Chondrocyte (in vitro differentiated cells): ENCODE results near the gene TMEM132E. TPM values are rescaled to one million over a fixed set of nuclear protein-coding genes. Genes with fewer than 3 reads are reported as not detected.

Experiments used
- DNase-seq: peaks from one replicate; pipeline ENCODE4 v3.0.0; 2021; ENCODE audit warnings: mixed read lengths, low spot score
- H3K27ac Mint-ChIP-seq: one replicate; pipeline ENCODE4 v1.8.0; 2021; ENCODE audit warnings: mild to moderate bottlenecking, moderate library complexity, mixed read lengths; ENCODE audit not compliant: unreplicated experiment
- H3K27me3 Mint-ChIP-seq: 2 replicates; pipeline ENCODE4 v1.8.0; 2021; ENCODE audit warnings: low read depth, mixed read lengths
- H3K36me3 Mint-ChIP-seq: 2 replicates; pipeline ENCODE4 v1.8.0; 2021; ENCODE audit warnings: low read depth, mixed read lengths
- H3K4me1 Mint-ChIP-seq: 2 replicates; pipeline ENCODE4 v1.8.0; 2021; ENCODE audit warnings: low read depth, mild to moderate bottlenecking, mixed read lengths
- H3K4me3 Mint-ChIP-seq: one replicate; pipeline ENCODE4 v1.8.0; 2021; ENCODE audit warnings: mild to moderate bottlenecking, moderate library complexity, mixed read lengths; ENCODE audit not compliant: unreplicated experiment
- H3K9me3 Mint-ChIP-seq: 2 replicates; pipeline ENCODE4 v1.8.0; 2021; ENCODE audit warnings: low read depth, mixed read lengths
- total RNA-seq: library from RNA; stranded (reverse); gene quantifications from 3 replicates; pipeline ENCODE4 v1.2.1, GENCODE V29; 2021
- TF ChIP-seq, protein P1 (sequence below): fragments of 200-600 bp; sonication (generic); IDR thresholded peaks from 2 replicates; pipeline ENCODE4 v1.5.0; 2021; ENCODE audit warnings: antibody characterized with exemption, mild to moderate bottlenecking, moderate library complexity

The TMEM132E gene
- total RNA-seq, 1 donor from 2014 or later = 0.20 TPM

DNA sequence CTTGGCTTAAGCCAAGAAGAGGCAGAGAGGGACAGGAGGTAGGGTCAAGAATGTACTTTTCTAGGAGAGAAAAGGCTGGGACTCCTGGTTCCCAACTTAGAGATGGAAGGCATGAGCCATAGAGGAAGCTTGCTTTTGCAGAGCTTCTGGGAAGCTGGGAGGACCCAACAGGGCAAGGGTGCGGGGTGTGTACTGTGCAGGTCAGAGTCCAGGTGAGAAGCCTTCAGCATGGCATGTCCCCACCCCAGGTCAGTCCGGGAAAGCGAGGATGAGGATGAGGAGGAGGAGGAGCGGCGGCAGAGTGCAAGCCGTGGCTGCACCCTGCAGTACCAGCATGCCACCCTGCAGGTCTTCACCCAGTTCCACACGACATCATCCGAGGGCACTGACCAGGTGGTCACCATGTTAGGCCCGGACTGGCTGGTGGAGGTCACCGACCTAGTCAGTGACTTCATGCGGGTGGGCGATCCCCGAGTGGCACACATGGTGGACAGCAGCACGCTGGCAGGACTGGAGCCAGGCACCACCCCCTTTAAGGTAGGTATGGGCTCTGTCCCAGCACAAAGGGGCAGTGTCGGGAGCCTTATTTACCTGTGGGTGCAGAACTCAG lies 55.3 kb downstream of the TMEM132E start:
- TF ChIP-seq, protein P1, sequence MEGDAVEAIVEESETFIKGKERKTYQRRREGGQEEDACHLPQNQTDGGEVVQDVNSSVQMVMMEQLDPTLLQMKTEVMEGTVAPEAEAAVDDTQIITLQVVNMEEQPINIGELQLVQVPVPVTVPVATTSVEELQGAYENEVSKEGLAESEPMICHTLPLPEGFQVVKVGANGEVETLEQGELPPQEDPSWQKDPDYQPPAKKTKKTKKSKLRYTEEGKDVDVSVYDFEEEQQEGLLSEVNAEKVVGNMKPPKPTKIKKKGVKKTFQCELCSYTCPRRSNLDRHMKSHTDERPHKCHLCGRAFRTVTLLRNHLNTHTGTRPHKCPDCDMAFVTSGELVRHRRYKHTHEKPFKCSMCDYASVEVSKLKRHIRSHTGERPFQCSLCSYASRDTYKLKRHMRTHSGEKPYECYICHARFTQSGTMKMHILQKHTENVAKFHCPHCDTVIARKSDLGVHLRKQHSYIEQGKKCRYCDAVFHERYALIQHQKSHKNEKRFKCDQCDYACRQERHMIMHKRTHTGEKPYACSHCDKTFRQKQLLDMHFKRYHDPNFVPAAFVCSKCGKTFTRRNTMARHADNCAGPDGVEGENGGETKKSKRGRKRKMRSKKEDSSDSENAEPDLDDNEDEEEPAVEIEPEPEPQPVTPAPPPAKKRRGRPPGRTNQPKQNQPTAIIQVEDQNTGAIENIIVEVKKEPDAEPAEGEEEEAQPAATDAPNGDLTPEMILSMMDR = no peak
- Mint-ChIP-seq H3K4me3 (no peak overlapping the region), H3K4me1 (no peaks in the 10 kb centered on the region), H3K36me3 (no peaks in the 10 kb centered on the region), H3K27ac (no peak overlapping the region), H3K27me3 (peaks cover 27% of the 10 kb centered on the region), H3K9me3 (no peaks in the 10 kb centered on the region)
- DNase-seq = peak; percentile 74

GRCh38 chr17:34635876-34636275 lies 56.5 kb downstream of the TMEM132E start:
- Mint-ChIP-seq H3K4me1 (no peaks in the 10 kb centered on the region), H3K9me3 (no peaks in the 10 kb centered on the region), H3K4me3 (no peak overlapping the region), H3K27me3 (peaks cover 34% of the 10 kb centered on the region), H3K36me3 (no peaks in the 10 kb centered on the region), H3K27ac (no peak overlapping the region)
- TF ChIP-seq, protein P1 = no peak
- DNase-seq = peak; percentile 75

DNA sequence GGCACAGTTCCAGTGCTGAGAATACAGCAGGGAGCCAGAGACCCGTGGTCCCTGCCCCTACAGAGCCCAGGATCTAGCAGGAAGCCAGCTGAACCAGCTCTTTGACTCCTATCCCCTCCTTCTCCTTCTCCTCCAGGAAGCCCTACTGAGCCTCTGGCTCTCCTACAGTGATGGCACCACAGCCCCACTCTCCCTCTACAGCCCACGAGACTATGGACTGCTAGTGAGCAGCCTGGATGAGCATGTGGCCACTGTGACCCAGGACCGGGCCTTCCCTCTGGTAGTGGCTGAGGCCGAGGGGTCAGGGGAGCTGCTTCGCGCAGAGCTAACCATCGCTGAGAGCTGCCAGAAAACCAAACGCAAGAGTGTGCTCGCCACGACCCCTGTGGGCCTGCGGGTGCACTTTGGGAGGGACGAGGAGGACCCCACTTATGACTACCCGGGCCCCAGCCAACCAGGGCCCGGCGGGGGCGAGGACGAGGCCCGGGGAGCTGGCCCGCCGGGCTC lies 57.7 kb downstream of the TMEM132E start:
- H3K27me3 Mint-ChIP-seq = peaks cover 36% of the 10 kb centered on the region
- TF ChIP-seq, protein P1 = no peak
- H3K36me3 Mint-ChIP-seq = no peaks in the 10 kb centered on the region
- H3K4me3 Mint-ChIP-seq = no peak overlapping the region
- H3K4me1 Mint-ChIP-seq = no peaks in the 10 kb centered on the region
- no peak overlapping the region for H3K27ac Mint-ChIP-seq
- DNase-seq = peak; percentile 71
- no peaks in the 10 kb centered on the region for H3K9me3 Mint-ChIP-seq

DNA sequence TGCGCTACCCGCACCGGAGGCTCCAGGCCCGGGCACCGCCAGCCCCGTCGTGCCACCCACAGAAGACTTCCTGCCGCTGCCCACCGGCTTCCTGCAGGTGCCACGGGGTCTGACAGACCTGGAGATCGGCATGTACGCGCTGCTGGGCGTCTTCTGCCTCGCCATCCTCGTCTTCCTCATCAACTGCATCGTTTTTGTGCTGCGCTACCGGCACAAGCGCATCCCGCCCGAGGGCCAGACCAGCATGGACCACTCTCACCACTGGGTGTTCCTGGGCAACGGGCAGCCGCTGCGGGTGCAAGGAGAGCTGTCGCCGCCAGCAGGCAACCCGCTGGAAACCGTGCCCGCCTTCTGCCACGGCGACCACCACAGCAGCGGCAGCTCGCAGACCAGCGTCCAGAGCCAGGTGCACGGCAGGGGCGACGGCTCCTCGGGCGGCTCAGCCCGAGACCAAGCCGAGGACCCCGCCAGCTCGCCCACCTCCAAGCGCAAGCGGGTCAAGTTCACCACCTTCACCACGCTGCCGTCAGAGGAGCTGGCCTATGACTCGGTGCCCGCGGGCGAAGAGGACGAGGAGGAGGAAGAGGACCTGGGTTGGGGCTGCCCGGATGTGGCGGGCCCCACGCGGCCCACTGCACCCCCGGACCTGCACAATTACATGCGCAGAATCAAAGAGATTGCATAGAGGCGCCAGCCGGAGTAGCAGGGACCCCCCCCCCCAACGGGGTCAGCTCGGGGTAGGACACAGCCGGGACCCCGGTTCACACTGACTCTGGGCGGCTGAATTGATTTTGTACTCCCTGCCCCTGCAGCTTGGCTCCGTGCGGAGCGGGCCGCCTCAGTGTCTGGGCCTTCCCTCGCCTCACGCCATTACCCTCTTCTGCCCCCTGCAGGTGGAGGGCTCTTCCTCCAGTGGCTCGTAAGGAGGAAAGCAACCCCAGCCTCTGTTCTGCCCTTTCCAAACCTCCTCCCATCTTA lies 58.5 kb downstream of the TMEM132E start:
- Mint-ChIP-seq H3K27ac (no peak overlapping the region), H3K9me3 (no peaks in the 10 kb centered on the region), H3K27me3 (peaks cover 38% of the 10 kb centered on the region), H3K36me3 (no peaks in the 10 kb centered on the region), H3K4me1 (no peaks in the 10 kb centered on the region), H3K4me3 (no peak overlapping the region)
- TF ChIP-seq, protein P1 = peak; percentile 79
- DNase-seq = peak; percentile 88

GRCh38 chr17:34638526-34639260 lies 59.3 kb downstream of the TMEM132E start:
- Mint-ChIP-seq H3K4me1 (no peaks in the 10 kb centered on the region), H3K4me3 (no peak overlapping the region), H3K27ac (no peak overlapping the region), H3K36me3 (no peaks in the 10 kb centered on the region), H3K27me3 (peaks cover 37% of the 10 kb centered on the region), H3K9me3 (no peaks in the 10 kb centered on the region)
- peak; percentile 85 for DNase-seq
- TF ChIP-seq, protein P1 = peak; percentile 51
